Measurements from ENCODE around the gene TERC. TPM values are rescaled to one million over a fixed set of nuclear protein-coding genes. Genes with fewer than 3 reads are reported as not detected.

Gene TERC
- total and polyA plus RNA-seq, 10 of the 15 experiments (the other 5 are each of a cell fraction or from before 2014, with no cell fraction given), result 0.43 to 125 (median 6.2) TPM; not detected in 4

GRCh38 chr3:169744366-169745054 lies 20.4 kb downstream of the TERC start:
- ChIA-PET CTCF (interaction anchor here (1.0 to 4.3 kb wide), 8 partner anchors 18 to 882 kb away, joined by 3 to 36 read pairs (median 4); no protein-coding TSS in a partner anchor), SMC1A (ENCODE audit: uncharacterized antibody, unreplicated experiment) (interaction anchor here (1.1 to 2.5 kb wide), 5 partner anchors 15 to 879 kb away, joined by 3 to 12 read pairs (median 3); no protein-coding TSS in a partner anchor), RAD21 (ENCODE audit: unreplicated experiment) (interaction anchor here (1.4 to 2.8 kb wide), 3 partner anchors 13 to 879 kb away, joined by 3 to 10 read pairs (median 8); no protein-coding TSS in a partner anchor), POLR2A (interaction anchor here (0.5 kb wide), 1 partner anchor 81 kb away, joined by 3 read pairs; no protein-coding TSS in a partner anchor)
- ATAC-seq (peak; percentile 48; the same call in 2 of the 3 replicates), DNase-seq (ENCODE audit: low read depth, low spot score) (no peak), FAIRE-seq (no peak)
- Histone ChIP-seq H3K4me3 (no peak overlapping the region), H3K9me3 (replicated peaks; ENCODE audit: control insufficient read depth, insufficient read depth, low read length) (no peaks in the 10 kb centered on the region), H2AFZ (ENCODE audit: control insufficient read depth, low read depth, low read length) (no peak overlapping the region), H3K27me3 (replicated peaks in 1 of 2; ENCODE audit: control insufficient read depth in 2 of 2, insufficient read depth in 2 of 2, low read length in 1 of 2) (no peaks in the 10 kb centered on the region), H3K36me3 (ENCODE audit: control insufficient read depth in 2 of 2, insufficient read depth in 2 of 2, low read length in 1 of 2) (no peaks in the 10 kb centered on the region), H4K20me1 (ENCODE audit: control insufficient read depth, insufficient read depth) (no peaks in the 10 kb centered on the region), H3K9ac (ENCODE audit: control insufficient read depth, insufficient read depth, low read length) (no peak overlapping the region), H3K4me2 (ENCODE audit: control insufficient read depth, insufficient read depth) (no peak overlapping the region), H3K79me2 (ENCODE audit: control insufficient read depth, insufficient read depth, low read length) (no peaks in the 10 kb centered on the region), H3K4me1 (ENCODE audit: control insufficient read depth, insufficient read depth, low read length) (no peaks in the 10 kb centered on the region), H3K27ac (ENCODE audit: control insufficient read depth, insufficient read depth) (no peak overlapping the region)
- peak in 2 of 3 experiments; percentile 35 to 48; a peak in 3 of 6 replicates for TF ChIP-seq CTCF (IDR thresholded peaks at IDR 0.05 in 2 of 3, conservative IDR thresholded peaks at IDR 0.05 in 1 of 3; ENCODE audit: control insufficient read depth in 2 of 3, extremely low read depth in 1 of 3, insufficient read depth in 1 of 3, low read depth in 3 of 3, low read length in 3 of 3)
- no peak for TF ChIP-seq KDM1A (IDR thresholded peaks at IDR 0.05; ENCODE audit: borderline replicate concordance)
- TF ChIP-seq SMC3 (IDR thresholded peaks at IDR 0.05; ENCODE audit: borderline replicate concordance, low read length), result peak; percentile 30; the same call in 1 of the 2 replicates
- peak; percentile 72 for TF ChIP-seq RAD21 (IDR thresholded peaks at IDR 0.05; ENCODE audit: insufficient read depth, low read depth, low read length)
- in situ Hi-C loops (cut with MboI), result no loop called here
- BruUV-seq (replicated peaks), result no TSS peak
- 75% methylated on average over 1 of the region's 1 CpG for WGBS (ENCODE audit: insufficient coverage, insufficient replicate concordance, low lambda C conversion rate, missing lambda C conversion rate)
- intact Hi-C loops (cut with micrococcal nuclease; ENCODE audit: unreplicated experiment), result loop anchor here (2.0 to 5.0 kb wide), 2 partner anchors 597 to 880 kb away; no protein-coding TSS in a partner anchor

All from GM12878 (cell line).